HG03575 (cell line): Measurements from ENCODE around the gene ACHE.
"Not testable (repeated sequence)": the region's sequence is repeated elsewhere in the genome, so short reads cannot be mapped to it uniquely, and the experiment has no call there.

Experiments
- ATAC-seq: cut with Tn5 transposase; IDR thresholded peaks from one replicate; pipeline ENCODE4 v1.9.1; 2021; ENCODE audit not compliant: unreplicated experiment, insufficient number of reproducible peaks, low FRiP score; ENCODE audit errors: extremely low read depth

Gene ACHE

GRCh38 chr7:100867040-100867775, 28.5 kb downstream of the ACHE start, which contains the start of gene TRIP6:
Gene TRIP6, plus strand, starts transcription at chr7:100867387. Its CDS starts 111 bp downstream, at chr7:100867498.
- no peak for ATAC-seq

DNA sequence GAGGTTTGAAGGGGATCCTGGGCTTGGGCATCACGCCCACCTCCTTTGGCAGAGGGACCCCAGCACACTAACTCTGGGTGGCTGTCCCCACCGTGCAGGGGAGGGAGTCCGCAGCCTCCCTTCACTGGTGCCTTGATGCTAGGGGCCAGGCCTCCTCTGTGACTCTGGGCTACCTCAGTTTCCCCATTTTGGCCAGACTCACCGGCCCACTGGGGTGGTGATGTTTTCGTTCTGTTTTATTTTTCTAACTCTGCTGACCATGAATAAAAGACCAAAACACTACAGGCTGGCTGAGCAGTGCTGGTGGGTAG, 29.0 kb downstream of the ACHE start:
- ATAC-seq: no peak

- no peak for ATAC-seq
These were observed 29.6 kb downstream of the ACHE start for GRCh38 chr7:100865938-100866728.

- no peak for ATAC-seq
These were observed 30.2 kb downstream of the ACHE start for GRCh38 chr7:100865372-100865911.

DNA sequence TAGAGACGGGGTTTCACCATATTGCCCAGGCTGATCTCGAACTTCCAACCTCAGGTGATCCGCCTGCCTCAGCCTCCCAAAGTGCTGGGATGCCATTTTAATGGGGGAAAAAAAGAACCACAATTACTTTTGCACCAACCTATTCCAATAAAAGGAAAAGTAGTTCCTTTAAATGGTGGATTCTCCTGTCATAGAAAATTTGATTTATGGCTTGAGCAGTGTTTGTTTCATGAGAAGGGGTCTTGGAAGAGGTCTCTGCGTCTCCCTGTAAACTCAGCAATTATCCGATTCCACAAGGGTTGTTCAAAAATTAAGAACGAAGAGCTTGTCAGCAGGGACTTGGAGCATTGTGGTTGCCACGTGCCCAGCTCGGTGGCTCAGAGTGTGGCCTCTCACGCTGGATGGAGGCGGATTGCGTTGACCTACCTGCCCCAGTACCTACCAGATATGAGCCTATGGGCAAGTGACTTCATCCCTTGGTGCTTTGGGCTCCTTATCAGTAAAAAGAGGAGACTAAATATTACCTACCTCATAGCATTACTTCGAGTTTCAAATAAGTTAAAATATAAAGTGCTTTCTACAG, 31.3 kb downstream of the ACHE start:
- ATAC-seq: no peak

- no peak for ATAC-seq
These were observed 32.2 kb downstream of the ACHE start for GRCh38 chr7:100863406-100863950.

DNA sequence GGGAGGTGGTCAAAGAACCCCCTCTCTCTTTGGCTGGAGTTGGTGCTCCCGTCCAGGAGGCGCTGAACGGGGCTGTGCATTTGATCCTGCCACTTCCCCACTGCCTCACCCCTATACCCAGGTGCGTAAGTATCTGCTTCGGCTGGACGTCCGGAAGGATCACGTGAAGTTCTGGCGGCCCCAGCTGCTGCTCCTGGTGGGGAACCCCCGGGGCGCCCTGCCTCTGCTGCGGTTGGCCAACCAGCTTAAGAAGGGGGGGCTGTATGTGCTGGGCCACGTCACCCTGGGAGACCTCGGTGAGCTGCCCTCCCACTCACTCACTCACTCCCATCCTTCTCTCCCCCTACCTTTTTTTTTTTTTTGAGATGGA, 34.1 kb downstream of the ACHE start:
- ATAC-seq: no peak

- ATAC-seq: no peak
These were observed 34.7 kb downstream of the ACHE start for GRCh38 chr7:100860702-100861615.

DNA sequence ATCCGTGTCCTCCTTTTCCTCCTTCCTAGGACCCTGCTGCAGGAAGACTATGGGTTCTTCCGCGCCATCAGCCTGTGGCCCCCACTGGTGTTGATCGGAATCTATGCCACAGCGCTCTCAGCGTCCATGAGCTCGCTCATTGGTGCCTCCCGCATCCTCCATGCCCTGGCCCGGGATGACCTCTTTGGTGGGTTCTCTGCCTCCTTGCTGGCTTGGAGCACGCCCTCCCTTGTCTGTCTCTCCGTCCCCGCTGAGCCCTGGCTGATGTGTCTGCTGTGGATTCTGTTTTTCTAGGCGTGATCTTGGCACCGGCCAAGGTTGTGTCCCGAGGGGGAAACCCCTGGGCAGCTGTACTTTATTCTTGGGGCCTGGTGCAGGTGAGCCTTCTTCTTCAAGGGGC, 35.8 kb downstream of the ACHE start:
- ATAC-seq: no peak

- ATAC-seq: no peak
These were observed 38.8 kb downstream of the ACHE start for GRCh38 chr7:100856871-100857282.

- ATAC-seq: no peak
These were observed 40.2 kb downstream of the ACHE start for GRCh38 chr7:100855515-100855914.

GRCh38 chr7:100854899-100855298, 40.8 kb downstream of the ACHE start:
- ATAC-seq: not testable (repeated sequence)

DNA sequence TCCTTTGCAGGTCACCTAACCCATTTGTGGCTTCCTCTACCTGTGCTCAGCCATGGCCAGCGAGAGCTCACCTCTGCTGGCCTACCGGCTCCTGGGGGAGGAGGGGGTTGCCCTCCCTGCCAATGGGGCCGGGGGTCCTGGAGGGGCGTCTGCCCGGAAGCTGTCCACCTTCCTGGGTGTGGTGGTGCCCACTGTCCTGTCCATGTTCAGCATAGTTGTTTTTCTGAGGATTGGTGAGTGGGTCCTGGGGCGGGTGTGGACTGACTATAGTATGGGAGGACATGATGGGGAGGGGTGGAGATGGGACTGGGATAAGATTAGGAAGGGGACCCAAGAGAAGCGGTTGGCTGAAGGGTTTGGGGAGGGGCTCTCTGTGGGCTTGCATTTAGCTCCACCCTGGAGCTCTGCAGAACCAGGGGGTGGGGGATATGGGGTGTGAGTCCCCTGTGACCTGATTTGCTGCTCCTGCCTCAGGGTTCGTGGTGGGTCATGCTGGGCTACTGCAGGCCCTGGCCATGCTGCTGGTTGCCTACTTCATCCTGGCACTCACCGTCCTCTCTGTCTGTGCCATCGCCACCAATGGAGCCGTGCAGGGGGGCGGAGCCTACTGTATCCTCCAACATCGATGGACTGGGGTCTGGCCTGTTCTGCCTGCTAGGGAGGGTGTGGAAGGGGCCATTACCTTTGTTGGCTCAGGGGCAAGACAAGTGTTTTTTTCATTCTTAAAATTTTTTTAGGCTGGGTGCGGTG, 41.4 kb downstream of the ACHE start:
- no peak for ATAC-seq

DNA sequence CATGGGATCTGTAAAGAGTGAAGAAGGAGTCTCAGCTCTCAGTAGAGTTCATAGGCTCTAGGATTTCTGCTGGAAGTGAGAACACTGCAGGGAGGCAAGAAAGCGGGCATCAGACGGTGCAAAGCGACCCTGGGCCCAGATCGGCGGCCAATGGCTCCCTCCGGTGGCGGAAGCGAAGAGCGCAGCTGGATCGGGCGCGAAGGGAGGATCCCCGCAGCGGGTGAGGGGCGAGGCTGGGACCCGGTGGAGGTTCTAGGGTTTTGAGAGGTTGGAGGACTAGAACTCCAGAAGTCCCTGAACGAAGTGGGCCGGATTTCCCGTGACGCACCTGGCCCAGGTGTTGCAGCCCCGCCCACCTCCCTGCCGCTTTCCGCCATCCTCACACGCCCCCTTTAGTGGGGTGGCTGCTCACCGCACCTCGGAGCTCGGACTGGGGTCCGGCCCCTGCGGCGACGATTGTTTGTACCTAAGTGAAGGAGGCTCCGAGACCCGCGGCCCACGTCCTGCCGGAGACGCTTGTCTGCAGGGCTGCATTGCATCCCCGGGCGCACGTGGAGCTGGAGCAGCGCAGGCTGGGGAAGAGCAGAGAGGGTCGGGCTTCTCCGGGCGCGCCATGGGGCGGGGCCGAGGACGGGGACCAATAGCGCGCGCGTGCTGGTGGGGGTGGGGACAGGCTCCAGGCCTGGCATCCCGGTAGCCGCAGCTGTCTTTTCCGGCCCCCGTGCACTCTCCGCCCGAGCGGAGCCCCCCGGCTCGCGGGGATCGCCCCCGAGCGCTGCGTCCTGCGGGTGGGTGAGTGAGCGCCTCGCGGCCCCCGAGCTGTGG, 43.4 kb downstream of the ACHE start, which contains the start of gene SLC12A9:
TSS of gene SLC12A9 (plus strand) at position 666 of the 825 bp plus-strand sequence. CDS start 1,485 bp downstream, outside the sequence.
- no peak for ATAC-seq

- no peak for ATAC-seq
These were observed 48.3 kb downstream of the ACHE start for GRCh38 chr7:100847360-100847759.

DNA sequence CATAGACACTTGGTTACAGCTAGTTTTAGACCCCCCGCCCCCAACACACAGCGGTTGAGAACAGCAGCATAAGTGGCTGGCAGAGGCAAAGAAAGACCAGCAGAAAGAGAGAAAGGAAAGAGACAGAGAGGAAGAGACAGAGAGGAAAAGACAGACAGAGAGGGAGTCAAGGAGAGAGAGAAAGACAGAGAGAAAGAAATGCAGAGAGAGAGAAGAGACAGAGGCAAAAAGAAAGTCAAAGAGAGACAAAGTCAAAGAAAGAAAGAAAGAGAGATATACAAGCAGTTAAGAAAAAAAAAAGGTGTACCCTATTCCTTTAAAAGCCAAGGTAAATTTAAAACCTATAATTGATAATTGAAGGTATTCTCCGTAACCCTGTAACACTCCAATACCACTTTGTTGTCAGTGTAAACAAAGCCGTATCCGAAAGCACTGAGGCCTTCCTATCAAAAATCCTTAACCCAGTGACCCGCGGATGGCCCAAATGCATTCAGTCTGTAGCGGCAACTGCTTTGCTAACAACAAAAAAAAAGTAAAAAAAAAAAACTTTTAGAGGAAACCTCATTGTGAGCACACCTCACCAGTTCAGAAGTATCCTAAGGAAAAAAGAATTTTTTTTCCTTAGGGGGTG, 55.1 kb downstream of the ACHE start:
- ATAC-seq: no peak
